ENCODE results near the gene P2RX5. TPM values are rescaled to one million over a fixed set of nuclear protein-coding genes. Genes with fewer than 3 reads are reported as not detected.

Gene P2RX5
- total RNA-seq, 1 experiment from 2014 or later = 14.9 TPM

- in situ Hi-C loops (cut with HindIII; ENCODE audit: low pct_unique_long_range_greater_than_20kb, low sequenced_read_pairs) (no loop called here), intact Hi-C loops (cut with micrococcal nuclease; ENCODE audit: unreplicated experiment) (no loop called here)
- Histone ChIP-seq H3K36me3 (ENCODE audit: control insufficient read depth, insufficient read depth, low read length) (peaks cover 1% of the 10 kb centered on the region; the same call in 1 of the 2 replicates), H3K4me3 (ENCODE audit: low read depth in 2 of 2, low read length in 2 of 2) (no peak overlapping the region), H3K27ac (ENCODE audit: low read length) (no peak overlapping the region), H3K27me3 (ENCODE audit: control insufficient read depth, insufficient read depth, low read length) (no peaks in the 10 kb centered on the region), H3K9me3 (ENCODE audit: control insufficient read depth, insufficient read depth, low read depth, low read length) (no peaks in the 10 kb centered on the region), H3K4me1 (ENCODE audit: control insufficient read depth, insufficient read depth, low read length) (0 out of 2 replicates have a peak, but pooled peaks cover 4% of the 10 kb centered on the region)
- ATAC-seq = no peak
- no peak for DNase-seq (ENCODE audit: low read depth, low spot score)
- BruUV-seq (replicated peaks) = no TSS peak
- CTCF ChIA-PET = no interaction called here
- TF ChIP-seq POLR2AphosphoS5 (IDR thresholded peaks at IDR 0.05; ENCODE audit: low read depth, low read length) = no peak
- TF ChIP-seq TCF7L2 (IDR thresholded peaks at IDR 0.05; ENCODE audit: low read depth, low read length) = no peak
- no peak for TF ChIP-seq CTCF (IDR thresholded peaks at IDR 0.05)
- TF ChIP-seq SIN3A (IDR thresholded peaks at IDR 0.05; ENCODE audit: borderline replicate concordance, insufficient read depth, low read depth, low read length) = no peak
- no peak for TF ChIP-seq REST (IDR thresholded peaks at IDR 0.05; ENCODE audit: insufficient read depth in 1 of 2, low read depth in 2 of 2, low read length in 1 of 2)
- POLR2A ChIA-PET = no interaction called here
These were observed 65.2 kb downstream of the P2RX5 start for GRCh38 chr17:3630781-3631180.

- Histone ChIP-seq H3K9me3 (ENCODE audit: control insufficient read depth, insufficient read depth, low read depth, low read length) (no peaks in the 10 kb centered on the region), H3K4me3 (ENCODE audit: low read depth in 2 of 2, low read length in 2 of 2) (no peak overlapping the region), H3K27me3 (ENCODE audit: control insufficient read depth, insufficient read depth, low read length) (no peaks in the 10 kb centered on the region), H3K4me1 (ENCODE audit: control insufficient read depth, insufficient read depth, low read length) (no peaks in the 10 kb centered on the region), H3K27ac (ENCODE audit: low read length) (no peak overlapping the region), H3K36me3 (ENCODE audit: control insufficient read depth, insufficient read depth, low read length) (no peaks in the 10 kb centered on the region)
- ChIA-PET CTCF (no interaction called here), POLR2A (no interaction called here)
- intact Hi-C loops (cut with micrococcal nuclease; ENCODE audit: unreplicated experiment) (no loop called here), in situ Hi-C loops (cut with HindIII; ENCODE audit: low pct_unique_long_range_greater_than_20kb, low sequenced_read_pairs) (no loop called here)
- ATAC-seq (no peak), DNase-seq (ENCODE audit: low read depth, low spot score) (no peak)
- no peak for TF ChIP-seq CTCF (IDR thresholded peaks at IDR 0.05)
- TF ChIP-seq POLR2AphosphoS5 (IDR thresholded peaks at IDR 0.05; ENCODE audit: low read depth, low read length) = no peak
- TF ChIP-seq REST (IDR thresholded peaks at IDR 0.05; ENCODE audit: insufficient read depth in 1 of 2, low read depth in 2 of 2, low read length in 1 of 2) = no peak
- no peak for TF ChIP-seq TCF7L2 (IDR thresholded peaks at IDR 0.05; ENCODE audit: low read depth, low read length)
- TF ChIP-seq SIN3A (IDR thresholded peaks at IDR 0.05; ENCODE audit: borderline replicate concordance, insufficient read depth, low read depth, low read length) = no peak
- BruUV-seq (replicated peaks) = no TSS peak
These were observed 68.2 kb downstream of the P2RX5 start for GRCh38 chr17:3627769-3628167.

Measured in Panc1 (cell line).